Iris pigment epithelial cell (primary cell): ENCODE results near the gene ABHD6.
"Not testable (repeated sequence)": the region's sequence is repeated elsewhere in the genome, so short reads cannot be mapped to it uniquely, and the experiment has no call there.

ENCODE experiments used
- DNase-seq: peaks from one replicate; pipeline ENCODE4 v3.0.0-alpha.2; 2011; ENCODE audit warnings: low read depth

The ABHD6 gene

DNA sequence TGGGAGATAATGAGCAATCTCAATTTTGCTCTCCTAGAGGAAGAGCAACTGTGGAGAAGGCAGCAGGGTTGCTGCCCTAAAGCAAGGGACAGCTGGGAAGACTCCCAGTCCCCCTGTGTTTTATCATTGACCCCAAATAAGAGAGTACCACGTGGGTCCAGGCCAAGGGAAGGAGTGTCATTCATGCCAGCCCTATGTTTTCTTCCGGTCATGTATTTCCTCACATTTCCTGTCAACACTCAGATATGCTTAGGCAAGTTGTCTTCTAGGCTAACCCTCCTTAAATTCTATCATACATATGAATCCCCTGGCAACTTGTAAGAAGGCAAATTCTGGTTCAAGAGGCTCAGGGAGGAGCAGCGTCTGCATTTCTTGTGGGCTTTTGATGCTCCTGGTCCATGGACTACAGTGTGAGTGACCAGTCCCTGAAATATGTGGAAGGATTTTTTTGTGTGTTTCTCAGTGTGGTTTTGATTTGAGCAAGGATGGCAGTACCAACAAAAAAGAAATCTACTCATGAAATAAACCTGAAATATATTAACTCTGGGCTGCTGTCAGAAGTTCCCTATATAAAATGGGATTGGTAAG is 36.5 kb downstream of the ABHD6 start:
- DNase-seq = peak; percentile 46

GRCh38 chr3:58281069-58281468 is 43.5 kb downstream of the ABHD6 start:
- DNase-seq = no peak

GRCh38 chr3:58285334-58285733 is 47.7 kb downstream of the ABHD6 start:
- DNase-seq = no peak

GRCh38 chr3:58287354-58287753 is 49.8 kb downstream of the ABHD6 start:
- no peak for DNase-seq

- DNase-seq = no peak
Measured at GRCh38 chr3:58288011-58288728, 50.6 kb downstream of the ABHD6 start.

- DNase-seq = not testable (repeated sequence)
Measured at GRCh38 chr3:58288964-58289613, 51.5 kb downstream of the ABHD6 start.

DNA sequence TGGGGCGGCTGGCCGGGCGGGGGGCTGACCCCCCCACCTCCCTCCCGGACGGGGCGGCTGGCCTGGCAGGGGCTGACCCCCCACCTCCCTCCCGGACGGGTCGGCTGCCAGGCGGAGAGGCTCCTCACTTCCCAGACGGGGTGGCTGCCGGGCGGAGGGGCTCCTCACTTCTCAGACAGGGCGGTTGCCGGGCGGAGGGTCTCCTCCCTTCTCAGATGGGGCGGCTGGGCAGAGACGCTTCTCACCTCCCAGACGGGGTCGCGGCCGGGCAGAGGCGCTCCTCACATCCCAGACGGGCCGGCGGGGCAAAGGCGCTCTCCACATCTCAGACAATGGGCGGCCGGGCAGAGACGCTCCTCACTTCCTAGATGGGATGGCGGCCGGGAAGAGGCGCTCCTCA is 52.9 kb downstream of the ABHD6 start:
- not testable (repeated sequence) for DNase-seq

GRCh38 chr3:58291671-58292338 is 54.2 kb downstream of the ABHD6 start:
- DNase-seq = no peak

- no peak for DNase-seq
Measured at GRCh38 chr3:58292866-58293265, 55.3 kb downstream of the ABHD6 start.

DNA sequence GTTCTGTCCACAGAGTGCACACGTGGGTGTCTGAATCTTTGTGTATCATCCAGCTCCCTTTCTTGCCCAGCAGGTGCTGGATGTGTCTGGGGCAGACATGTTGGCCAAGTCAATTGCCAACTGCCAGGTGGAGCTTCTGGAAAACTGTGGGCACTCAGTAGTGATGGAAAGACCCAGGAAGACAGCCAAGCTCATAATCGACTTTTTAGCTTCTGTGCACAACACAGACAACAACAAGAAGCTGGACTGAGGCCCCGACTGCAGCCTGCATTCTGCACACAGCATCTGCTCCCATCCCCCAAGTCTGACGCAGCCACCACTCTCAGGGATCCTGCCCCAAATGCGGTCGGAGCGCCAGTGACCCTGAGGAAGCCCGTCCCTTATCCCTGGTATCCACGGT is 55.9 kb downstream of the ABHD6 start:
- no peak for DNase-seq

GRCh38 chr3:58296269-58296668 is 58.7 kb downstream of the ABHD6 start:
- no peak for DNase-seq

- DNase-seq = no peak
Measured at GRCh38 chr3:58296843-58297242, 59.3 kb downstream of the ABHD6 start.

DNA sequence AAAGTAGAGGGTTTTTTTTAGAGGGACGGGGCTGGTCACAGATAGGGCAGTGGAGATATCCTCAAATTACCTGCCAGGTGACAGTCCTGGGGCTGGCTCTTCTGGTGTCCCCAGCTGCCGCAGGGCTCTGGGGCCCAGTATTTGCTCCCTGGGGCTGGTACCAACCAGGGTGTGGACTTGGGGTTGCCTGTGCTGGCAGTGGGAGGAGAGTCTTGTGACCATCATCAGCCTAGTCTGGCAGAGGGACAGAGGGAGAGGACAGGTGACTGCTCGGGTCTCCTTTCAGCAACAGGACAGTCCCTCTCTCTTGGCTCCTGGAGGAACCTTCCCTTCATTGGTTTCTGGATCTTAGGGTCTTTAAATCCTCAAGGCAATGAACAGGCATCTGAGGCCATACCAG is 60.6 kb downstream of the ABHD6 start:
- no peak for DNase-seq

GRCh38 chr3:58299075-58299474 is 61.5 kb downstream of the ABHD6 start:
- no peak for DNase-seq

GRCh38 chr3:58299839-58300516 is 62.4 kb downstream of the ABHD6 start:
- DNase-seq = peak; percentile 64

DNA sequence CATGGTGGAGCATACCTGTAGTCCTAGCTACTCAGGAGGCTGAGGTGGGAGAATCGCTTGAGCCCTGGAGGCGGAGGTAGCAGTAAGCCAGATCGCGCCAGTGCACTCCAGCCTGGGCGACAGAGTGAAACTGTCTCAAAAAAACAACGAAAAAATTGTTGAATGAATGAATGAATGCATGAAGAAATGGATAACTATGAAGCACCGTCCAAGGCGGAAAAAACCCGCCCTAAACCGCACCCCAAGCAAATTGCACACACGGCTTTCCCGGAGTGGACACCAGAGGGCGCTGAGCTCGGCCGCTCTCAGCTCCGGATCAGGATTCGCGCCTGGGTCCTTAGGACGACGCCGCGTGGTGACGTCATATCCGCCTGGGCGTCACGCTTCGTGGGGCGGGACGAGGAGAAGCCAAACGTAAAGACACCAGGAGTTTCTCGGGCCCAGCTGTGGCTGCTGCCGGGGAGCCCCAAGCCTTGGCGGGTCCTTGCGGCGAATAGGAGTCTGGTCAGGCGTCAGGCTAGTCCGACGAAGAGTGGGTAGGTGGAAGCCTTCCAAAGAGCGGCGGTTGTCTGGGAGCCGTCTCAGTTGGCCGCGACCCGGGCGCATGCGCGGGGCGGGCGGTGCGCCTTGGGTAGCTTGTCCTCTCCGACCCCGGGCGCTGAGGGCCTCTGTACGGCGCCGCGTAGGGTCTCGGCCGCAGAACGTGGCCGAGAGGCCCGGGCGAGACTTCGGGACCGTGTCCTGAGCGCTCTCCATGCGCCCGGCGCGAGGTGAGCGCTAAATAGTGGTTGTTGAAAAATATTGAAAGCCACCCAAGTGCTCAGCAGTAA is 68.5 kb downstream of the ABHD6 start, which contains the start of the genes HTD2 and RPP14:
Gene HTD2, plus strand, starts transcription at position 639 of the 830 bp plus-strand sequence. CDS start 11,094 bp downstream, outside the sequence.
Gene RPP14, plus strand, starts transcription at position 364 of the 830 bp plus-strand sequence. CDS start 4,085 bp downstream, outside the sequence.
- peak; percentile 96 for DNase-seq

GRCh38 chr3:58307639-58308215 is 70.1 kb downstream of the ABHD6 start:
- peak; percentile 76 for DNase-seq

- DNase-seq = peak; percentile 17
Measured at GRCh38 chr3:58308728-58309127, 71.1 kb downstream of the ABHD6 start.

GRCh38 chr3:58317811-58318210 is 80.2 kb downstream of the ABHD6 start:
- no peak for DNase-seq

- no peak for DNase-seq
Measured at GRCh38 chr3:58321791-58322190, 84.2 kb downstream of the ABHD6 start.

- DNase-seq = peak; percentile 31
Measured at GRCh38 chr3:58322793-58323192, 85.2 kb downstream of the ABHD6 start.
